ENCODE data around the gene ATG13.

DNA sequence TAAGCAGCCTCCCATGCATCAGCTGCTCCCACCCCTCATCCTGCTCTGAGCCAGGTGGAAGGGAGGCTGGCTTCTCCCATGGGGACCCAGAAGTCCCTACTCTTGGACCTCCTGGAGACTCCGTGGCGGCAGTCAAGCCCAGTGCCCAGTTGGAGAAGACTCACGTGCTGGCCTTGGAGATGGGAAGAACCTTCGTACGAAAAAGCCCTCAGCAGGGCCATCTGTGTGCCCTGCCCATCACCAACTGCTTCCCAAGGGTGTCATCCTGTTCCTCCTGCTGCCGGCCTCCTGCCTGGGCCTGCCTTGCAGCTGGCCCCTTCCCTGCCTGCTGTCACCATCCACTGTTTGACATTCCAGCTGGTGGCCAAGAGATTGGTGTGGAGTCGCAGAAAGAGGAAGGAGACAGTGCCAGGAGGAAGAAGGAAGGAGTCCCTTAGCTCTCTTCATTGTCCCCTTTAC is 55.1 kb downstream of the ATG13 start:
- TF ChIP-seq, protein P1, sequence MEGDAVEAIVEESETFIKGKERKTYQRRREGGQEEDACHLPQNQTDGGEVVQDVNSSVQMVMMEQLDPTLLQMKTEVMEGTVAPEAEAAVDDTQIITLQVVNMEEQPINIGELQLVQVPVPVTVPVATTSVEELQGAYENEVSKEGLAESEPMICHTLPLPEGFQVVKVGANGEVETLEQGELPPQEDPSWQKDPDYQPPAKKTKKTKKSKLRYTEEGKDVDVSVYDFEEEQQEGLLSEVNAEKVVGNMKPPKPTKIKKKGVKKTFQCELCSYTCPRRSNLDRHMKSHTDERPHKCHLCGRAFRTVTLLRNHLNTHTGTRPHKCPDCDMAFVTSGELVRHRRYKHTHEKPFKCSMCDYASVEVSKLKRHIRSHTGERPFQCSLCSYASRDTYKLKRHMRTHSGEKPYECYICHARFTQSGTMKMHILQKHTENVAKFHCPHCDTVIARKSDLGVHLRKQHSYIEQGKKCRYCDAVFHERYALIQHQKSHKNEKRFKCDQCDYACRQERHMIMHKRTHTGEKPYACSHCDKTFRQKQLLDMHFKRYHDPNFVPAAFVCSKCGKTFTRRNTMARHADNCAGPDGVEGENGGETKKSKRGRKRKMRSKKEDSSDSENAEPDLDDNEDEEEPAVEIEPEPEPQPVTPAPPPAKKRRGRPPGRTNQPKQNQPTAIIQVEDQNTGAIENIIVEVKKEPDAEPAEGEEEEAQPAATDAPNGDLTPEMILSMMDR (IDR thresholded peaks at IDR 0.05) = no peak
- no peak for TF ChIP-seq POLR2A (IDR thresholded peaks at IDR 0.05)

All from right lobe of liver (tissue), 4 donors.